NB4 (cell line): ENCODE data around the gene HDAC7.

Source experiments
- POLR2A ChIP-seq: IDR thresholded peaks from 2 replicates; pipeline ENCODE4 v1.6.1; 2011; ENCODE audit warnings: mild to moderate bottlenecking; ENCODE audit not compliant: insufficient read length; ENCODE audit errors: extremely low read depth
- TF ChIP-seq, protein P1 (sequence below): IDR thresholded peaks from one replicate; pipeline ENCODE4 v1.5.1; 2012; ENCODE audit warnings: low read depth, low read length
- TF ChIP-seq, protein P2 (sequence below): IDR thresholded peaks from 2 replicates; pipeline ENCODE4 v1.6.1; 2011; ENCODE audit warnings: low read depth, low read length

DNA sequence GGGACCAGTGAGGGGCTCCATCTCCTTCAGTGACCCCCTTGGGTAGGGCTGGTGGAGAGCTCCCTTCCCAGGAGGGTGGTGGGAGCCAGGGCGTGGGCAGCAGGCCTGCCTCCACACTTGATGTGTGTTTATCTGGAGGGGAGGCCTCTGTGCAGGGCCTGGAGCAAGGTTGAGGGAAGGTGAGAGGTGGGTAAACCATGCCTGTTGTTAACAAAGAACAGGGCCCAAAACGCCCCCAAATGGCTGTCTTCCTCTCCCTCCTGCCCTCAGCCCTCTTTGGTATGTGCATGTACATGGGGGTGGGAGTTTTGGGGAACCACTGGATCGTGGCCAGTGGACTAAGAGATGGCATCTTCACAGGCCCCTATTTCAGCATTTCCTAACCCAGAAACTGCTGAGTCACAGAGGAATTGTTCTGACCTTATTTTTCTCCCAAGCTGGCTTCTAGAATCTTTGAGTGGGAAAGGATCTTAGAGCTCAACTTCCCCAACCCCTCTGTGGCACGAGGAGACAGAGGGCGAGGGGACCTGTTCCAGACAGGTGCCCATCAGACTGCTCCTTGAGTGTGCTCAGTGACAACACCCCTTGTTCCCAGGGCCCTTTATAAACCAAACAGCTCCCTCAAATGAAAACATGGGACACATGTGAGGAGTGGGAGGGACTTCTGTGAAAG is 43.1 kb downstream of the HDAC7 start:
- TF ChIP-seq, protein P1, sequence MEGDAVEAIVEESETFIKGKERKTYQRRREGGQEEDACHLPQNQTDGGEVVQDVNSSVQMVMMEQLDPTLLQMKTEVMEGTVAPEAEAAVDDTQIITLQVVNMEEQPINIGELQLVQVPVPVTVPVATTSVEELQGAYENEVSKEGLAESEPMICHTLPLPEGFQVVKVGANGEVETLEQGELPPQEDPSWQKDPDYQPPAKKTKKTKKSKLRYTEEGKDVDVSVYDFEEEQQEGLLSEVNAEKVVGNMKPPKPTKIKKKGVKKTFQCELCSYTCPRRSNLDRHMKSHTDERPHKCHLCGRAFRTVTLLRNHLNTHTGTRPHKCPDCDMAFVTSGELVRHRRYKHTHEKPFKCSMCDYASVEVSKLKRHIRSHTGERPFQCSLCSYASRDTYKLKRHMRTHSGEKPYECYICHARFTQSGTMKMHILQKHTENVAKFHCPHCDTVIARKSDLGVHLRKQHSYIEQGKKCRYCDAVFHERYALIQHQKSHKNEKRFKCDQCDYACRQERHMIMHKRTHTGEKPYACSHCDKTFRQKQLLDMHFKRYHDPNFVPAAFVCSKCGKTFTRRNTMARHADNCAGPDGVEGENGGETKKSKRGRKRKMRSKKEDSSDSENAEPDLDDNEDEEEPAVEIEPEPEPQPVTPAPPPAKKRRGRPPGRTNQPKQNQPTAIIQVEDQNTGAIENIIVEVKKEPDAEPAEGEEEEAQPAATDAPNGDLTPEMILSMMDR: no peak
- TF ChIP-seq, protein P2, sequence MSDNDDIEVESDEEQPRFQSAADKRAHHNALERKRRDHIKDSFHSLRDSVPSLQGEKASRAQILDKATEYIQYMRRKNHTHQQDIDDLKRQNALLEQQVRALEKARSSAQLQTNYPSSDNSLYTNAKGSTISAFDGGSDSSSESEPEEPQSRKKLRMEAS: no peak
- no peak for TF ChIP-seq POLR2A
